Right lung (tissue), 5 donors: ENCODE measurements around the gene RTN4RL1. TPM values are rescaled to one million over a fixed set of nuclear protein-coding genes. Genes with fewer than 3 reads are reported as not detected.

Experiments used
- DNase-seq, 2 donors: peaks; one replicate each; pipeline ENCODE4 v3.0.0-alpha.2; 2013
- polyA plus RNA-seq, 5 donors: library from polyadenylated mRNA; unstranded; fragments of 120-200 nt; gene quantifications; one replicate each; pipeline versions ENCODE4 v1.2.1 to v1.2.3, GENCODE V29; 2013; ENCODE audit warnings: inconsistent platforms in 1 of 5, low replicate concordance in 1 of 5; ENCODE audit not compliant: insufficient read length in 5 of 5, insufficient read depth in 1 of 5

RTN4RL1 gene
- polyA plus RNA-seq, 5 donors = 0.34 to 1.1 (median 0.44) TPM

GRCh38 chr17:2048805-2049204 lies 23.7 kb upstream of the RTN4RL1 start:
- no peak for DNase-seq

GRCh38 chr17:2047590-2047989 lies 22.5 kb upstream of the RTN4RL1 start:
- no peak for DNase-seq

GRCh38 chr17:2044263-2044894 lies 19.2 kb upstream of the RTN4RL1 start:
- no peak for DNase-seq

GRCh38 chr17:2043785-2044184 lies 18.7 kb upstream of the RTN4RL1 start:
- no peak for DNase-seq

- DNase-seq = no peak
Measured at GRCh38 chr17:2042933-2043332, 17.8 kb upstream of the RTN4RL1 start.

GRCh38 chr17:2042390-2042847 lies 17.3 kb upstream of the RTN4RL1 start:
- DNase-seq = no peak

- DNase-seq = peak; percentile 96
Measured at GRCh38 chr17:2041561-2042389, 16.6 kb upstream of the RTN4RL1 start, which contains the start of gene OVCA2. TSS of gene OVCA2 (plus strand) at chr17:2042022. CDS start at chr17:2042048, 26 bp downstream.

GRCh38 chr17:2040942-2041560 lies 15.9 kb upstream of the RTN4RL1 start:
- no peak for DNase-seq

GRCh38 chr17:2040219-2040827 lies 15.2 kb upstream of the RTN4RL1 start:
- DNase-seq = no peak

- no peak for DNase-seq
Measured at GRCh38 chr17:2037155-2037554, 12.0 kb upstream of the RTN4RL1 start.

GRCh38 chr17:2035541-2036488 lies 10.7 kb upstream of the RTN4RL1 start:
- no peak for DNase-seq

GRCh38 chr17:2034806-2035540 lies 9.8 kb upstream of the RTN4RL1 start:
- DNase-seq = no peak

- no peak for DNase-seq
Measured at GRCh38 chr17:2034157-2034556, 9.0 kb upstream of the RTN4RL1 start.

- no peak for DNase-seq
Measured at GRCh38 chr17:2033153-2033552, 8.0 kb upstream of the RTN4RL1 start.

GRCh38 chr17:2030779-2031163 lies 5.6 kb upstream of the RTN4RL1 start:
- no peak for DNase-seq

- DNase-seq = peak; percentile 70 to 75
Measured at GRCh38 chr17:2029911-2030778, 5.0 kb upstream of the RTN4RL1 start, which contains the start of gene DPH1. TSS of gene DPH1 (plus strand) at chr17:2030153. CDS start at chr17:2030170, 17 bp downstream.

GRCh38 chr17:2028737-2029136 lies 3.6 kb upstream of the RTN4RL1 start:
- no peak for DNase-seq

- DNase-seq = no peak
Measured at GRCh38 chr17:2028234-2028614, 3.1 kb upstream of the RTN4RL1 start.
